SIG-M5 treated with dmso at 0.1 percent for 504 hours (cell line): ENCODE data around the gene DSP.

Experiments used
- DNase-seq: peaks from one replicate; lab custom pipeline; 2025; ENCODE audit not compliant: unreplicated experiment; lab: John Stamatoyannopoulos, UW

The DSP gene

DNA sequence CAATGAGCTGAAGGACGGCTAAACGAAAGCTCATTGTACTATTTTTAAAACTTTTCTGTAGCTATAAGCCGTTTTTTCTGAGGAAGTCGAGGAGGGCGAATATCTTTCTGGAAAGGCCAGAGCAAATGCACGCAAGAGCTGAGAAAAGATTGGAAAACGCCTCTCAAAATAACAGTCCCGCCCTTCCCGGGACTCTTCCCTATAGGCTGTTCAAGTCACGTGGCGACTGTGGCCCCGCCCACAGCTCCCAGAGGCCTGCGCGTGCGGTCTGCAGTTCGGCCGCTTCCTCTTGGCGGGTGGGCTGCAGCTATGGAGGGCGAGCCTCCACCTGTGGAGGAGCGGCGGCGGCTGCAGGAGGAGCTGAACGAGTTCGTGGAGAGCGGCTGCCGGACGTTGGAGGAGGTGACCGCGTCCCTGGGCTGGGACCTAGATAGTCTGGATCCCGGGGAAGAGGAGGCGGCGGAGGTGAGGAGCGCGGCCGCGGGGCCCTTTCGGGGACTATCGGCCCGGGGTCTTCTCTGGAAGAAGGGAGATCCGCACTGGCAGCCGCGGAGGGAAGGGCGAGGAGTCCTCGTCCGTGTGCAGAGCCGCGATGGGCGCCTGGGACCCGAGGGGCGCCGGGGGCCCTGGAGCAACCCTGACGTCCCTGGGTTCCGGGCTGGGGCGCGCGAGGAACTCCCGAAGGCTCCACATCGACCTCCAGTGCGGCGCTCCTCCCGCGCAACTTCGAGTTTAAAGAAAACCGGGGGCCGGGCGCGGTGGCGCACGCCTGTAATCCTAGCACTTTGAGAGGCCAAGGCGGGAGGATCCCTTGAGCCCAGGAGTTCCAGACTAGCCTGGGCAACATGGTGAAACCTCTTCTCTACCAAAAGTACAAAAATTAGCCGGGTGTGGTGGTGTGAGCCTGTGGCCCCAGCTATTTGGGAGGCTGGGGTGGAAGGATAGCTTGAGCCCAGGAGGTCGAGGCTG is 48.8 kb downstream of the DSP start, which contains the start of gene SNRNP48:
Gene SNRNP48 (plus strand): TSS at position 250 of the 969 bp plus-strand sequence. CDS start 60 bp downstream, at position 310.
- DNase-seq = peak; percentile 87

DNA sequence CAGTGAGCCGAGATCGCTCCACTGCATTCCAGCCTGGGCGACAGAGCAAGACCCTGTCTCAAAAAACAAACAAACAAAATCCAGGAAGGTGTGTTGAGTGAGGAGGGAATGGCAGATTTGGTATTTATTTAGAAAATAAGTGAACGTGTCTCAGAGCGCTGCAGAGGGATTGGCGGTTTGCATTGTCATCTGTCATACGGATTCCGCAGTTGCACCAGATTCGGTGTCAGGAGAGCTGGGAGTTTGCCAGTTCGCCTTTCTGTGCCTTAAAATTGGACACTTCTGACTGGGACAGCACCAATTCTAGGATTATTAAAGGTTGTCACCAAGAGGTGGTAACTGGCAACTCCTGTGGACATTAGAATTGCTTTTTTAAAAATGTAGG is 49.4 kb downstream of the DSP start:
- DNase-seq = peak; percentile 13

DNA sequence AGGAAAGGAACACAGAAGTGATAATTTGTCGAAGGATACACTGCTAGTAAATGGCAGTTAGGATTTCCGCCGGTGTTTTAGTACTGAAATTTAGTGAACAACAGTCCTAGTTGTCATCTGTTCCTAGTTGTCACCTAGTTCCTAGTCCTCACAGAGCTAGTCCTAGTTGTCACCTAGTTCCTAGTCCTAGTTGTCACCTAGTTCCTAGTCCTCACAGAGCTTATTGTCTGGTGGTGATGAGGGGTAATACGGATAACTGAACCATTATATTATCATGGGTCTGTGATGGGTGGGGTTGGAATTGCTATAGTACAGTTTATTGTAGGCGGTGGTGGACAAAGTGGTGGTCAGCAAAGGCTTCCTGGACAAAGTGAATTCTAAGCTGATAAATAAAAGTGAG is 50.3 kb downstream of the DSP start:
- no peak for DNase-seq

DNA sequence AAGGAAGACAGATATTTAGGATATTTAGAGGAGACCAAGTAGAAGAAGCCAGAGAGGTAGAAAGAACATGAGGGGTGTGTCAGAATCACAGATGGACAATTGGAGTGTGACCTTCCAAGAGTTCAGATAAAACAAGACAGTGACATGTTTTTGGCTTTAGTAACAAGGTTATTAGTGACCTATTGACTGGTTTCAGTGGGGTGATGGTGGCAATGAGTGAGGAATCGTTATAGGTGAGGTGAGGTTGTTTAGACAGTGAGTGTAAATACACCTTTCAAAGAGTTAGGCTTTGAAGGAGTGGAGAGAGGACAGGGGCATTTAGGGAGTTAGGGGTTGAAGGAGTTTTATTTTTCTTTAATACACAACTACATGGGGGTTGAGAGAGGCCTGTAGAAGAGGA is 51.8 kb downstream of the DSP start:
- DNase-seq = no peak

DNA sequence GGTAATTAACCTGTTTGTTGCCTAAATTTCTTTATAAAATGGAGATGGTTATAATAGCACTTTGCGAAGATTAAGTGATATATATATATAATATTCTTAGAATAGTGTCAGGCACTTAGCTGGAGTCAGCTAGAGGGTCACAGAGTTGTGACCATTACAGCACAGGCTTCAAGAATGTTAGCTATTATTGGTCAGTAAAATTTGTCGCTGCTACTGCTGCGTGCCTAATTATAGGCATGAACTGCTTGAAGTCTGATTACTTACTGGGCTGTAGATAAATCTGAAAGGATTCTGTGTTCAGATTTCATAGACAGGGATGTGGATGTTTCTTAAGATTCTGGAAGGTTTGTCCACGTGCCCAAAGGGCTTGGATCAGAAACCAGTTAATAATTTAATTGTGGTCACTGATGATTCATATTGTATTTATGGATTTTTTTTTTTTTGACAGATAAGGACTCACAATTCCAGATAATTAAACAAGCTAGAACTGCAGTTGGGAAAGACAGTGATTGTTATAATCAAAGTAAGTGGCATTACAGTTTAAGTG is 53.2 kb downstream of the DSP start:
- no peak for DNase-seq

DNA sequence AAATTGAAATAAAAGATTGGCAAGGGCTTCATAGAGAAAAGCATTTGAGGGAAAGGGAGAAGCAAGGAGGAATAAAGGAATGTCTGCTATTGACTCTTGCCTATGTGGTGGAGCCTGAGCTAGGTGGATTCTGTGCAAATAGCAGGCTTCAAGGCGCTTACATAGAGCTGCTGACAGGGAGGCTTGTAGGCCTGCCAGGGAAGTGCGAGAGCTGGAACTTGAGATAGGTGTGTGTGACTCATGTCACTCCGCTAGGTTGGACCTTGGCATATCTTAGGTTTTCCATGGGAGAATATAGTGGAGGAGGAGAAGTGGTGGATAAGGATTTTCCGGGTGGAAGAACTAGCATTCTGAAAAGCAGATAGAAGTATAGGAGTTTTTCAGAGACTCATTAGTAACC is 62.5 kb downstream of the DSP start:
- DNase-seq = no peak

DNA sequence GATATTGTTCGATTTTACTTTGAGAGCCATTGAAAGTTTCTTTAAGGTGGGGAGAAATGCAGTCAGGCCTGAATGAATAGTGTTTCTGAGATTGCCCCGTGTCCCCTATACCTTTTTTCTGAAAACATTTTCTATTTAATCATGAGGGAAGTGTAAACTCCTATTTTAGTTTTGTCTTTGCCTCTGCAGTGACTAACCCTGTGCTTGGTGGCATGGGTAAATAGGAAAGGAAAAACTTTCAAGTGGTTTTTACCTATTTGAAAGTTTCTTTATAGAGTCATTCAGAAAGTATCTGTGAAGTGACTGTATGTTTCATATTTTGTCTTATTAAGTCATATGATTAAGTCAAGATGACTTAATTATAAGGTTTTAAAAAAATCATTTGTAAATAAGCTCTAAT is 63.0 kb downstream of the DSP start:
- DNase-seq = no peak

DNA sequence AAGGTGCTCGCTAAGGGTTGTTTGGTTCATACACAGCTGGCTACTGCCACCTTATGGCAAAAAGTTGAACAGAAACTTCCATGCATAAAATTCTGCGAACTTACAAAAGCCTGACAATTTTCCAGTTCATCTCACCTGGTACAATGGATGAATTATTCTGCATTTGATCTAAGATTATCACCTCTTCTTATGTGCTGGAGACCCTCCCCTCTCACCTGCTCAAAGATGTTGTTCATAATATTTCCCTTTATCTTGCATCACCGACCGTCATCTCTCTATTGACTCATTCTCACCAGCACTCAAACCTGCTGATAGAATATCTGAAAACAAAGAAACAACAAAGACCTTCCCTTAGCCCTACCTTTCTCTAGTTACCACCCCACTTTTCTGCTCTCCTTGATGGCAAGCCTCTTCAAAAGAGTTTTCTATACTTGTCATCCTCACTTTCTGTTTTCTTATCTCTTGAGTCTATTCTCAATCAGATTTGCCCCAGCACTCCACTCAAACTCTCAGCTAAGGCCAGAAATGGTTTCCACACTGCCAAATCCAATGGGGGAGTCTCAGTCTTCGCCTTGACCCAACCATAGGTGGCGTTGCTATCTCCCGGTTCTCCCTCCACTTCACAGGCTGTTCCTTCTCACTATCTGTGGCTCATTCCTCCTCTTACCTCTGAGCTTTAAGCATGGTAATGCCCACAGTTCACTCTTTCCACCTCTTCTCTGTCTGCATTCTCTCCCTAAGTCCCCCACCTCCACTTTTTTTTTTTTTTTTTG is 74.3 kb downstream of the DSP start:
- DNase-seq = peak; percentile 25

DNA sequence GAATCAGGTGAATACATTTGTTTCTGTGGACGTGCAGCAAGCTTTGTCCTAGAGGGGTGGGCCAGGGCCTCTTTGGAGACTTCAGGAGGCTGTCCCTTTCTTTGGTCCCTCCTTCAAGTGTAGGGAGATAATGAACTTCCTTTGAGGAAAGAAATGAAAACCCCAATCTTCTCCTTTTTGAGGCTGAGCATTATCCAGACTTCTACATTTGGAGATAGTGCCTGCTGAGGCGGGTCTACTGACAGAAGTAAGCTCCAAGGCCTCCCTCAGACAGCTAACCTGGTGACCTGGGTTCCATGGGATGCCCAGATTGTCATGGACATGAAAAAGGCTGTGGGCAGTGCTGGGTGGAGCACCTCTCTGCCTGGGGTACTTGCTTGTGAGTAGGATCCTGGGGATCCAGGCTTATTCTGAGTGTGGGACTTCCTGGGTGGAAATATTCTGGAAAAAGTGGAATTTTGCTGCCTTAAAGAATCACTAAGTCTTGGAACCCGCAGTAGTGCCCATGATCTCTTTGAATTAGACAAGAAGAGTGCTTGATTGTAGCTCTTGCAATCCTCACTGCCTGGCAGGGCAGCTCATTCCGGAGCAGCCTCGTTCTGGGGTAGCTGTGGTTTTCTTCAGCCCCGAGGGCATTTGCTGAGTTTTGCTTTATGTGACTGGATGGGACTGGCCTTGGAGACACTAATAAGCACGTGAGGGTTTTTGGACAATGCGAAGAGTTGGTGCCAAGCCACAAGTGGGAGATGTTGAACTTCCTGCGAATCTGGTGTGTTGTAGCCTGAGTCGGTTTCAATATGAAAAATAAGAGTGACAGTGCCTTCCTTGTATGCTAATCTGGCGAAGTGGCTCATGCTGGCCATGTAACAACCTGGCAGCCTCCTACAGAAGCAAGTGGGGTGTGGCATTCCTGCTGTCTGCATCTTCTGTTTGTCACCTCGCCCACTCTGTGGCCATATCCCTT is 76.6 kb downstream of the DSP start:
- DNase-seq = peak; percentile 76

DNA sequence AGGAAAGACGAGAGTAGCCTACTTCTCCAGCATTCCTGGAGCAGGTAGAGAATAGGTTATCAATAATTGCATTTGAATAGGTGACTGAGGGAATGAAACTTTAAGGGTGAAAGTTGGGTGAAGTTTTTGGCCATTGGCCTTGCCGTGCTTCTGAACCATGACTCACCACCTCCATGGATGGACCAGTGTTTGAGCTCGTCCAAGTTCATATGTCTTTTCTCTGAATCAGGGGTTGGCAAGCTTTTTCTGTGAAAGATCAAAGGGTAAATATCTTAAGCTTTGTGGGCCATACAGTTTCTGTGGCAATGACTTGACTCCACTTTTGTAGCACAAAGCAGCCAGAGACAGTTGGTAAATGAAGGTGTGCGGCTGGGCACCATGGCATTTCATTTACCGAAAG is 80.3 kb downstream of the DSP start:
- DNase-seq = no peak

DNA sequence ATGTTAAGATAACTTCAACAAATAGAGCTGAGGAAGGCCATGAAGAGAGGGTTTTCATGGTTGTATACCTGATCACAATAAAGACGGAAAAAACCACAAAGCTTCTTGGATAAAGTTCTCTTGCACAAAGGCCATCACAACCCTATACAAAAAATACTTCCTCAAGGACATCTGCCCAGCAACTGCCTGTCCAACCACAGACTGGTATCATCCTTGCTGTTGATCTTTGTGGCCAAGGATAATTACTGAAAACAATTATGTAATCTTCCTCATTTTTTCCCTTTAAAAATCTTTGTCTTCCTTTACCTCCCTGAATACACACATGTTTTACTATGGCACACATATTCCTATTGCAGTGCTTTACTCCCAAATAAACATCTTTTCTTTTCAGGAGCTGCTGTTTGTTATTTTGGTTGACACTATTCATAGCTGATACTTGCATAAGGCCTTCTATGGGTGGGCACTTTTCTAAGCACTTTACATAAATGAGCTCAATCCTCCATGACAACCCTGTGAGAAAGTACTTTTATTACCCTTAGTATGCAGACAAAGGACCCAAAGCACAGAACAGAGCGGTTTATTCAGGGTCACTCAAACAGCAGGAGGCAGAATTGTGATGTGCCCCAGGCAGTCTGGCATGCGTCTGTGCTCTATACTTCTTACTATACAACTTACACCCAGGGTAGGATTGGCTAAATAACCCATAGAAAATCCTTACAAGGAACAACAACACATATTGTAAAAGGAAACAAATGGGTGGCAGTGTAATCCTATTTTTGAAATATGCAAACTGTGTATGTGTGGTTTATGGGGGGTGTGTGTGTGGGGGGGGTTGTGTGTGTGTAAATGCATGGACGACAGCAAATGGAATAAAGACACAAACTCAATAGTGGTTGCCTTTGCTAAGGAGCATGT is 83.6 kb downstream of the DSP start:
- DNase-seq = peak; percentile 25

DNA sequence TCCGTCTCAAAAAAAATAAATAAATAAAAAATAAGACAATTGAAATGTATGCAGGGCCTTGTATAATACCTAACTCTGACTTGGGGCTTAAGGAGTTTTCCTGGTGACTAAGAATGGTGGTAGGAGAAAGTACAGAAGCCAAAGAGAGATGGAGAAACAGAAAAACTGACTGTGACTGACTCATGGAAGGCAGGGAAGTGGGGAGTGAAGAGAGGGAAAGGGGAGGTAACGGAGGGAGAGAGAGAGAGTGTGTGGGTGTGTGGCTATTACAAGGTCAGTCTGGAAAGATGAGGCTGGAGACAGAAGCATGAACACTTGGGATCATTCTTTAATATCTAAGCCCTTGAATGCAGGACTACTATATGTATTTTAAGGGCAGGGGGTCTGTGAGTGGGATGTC is 87.0 kb downstream of the DSP start:
- no peak for DNase-seq

DNA sequence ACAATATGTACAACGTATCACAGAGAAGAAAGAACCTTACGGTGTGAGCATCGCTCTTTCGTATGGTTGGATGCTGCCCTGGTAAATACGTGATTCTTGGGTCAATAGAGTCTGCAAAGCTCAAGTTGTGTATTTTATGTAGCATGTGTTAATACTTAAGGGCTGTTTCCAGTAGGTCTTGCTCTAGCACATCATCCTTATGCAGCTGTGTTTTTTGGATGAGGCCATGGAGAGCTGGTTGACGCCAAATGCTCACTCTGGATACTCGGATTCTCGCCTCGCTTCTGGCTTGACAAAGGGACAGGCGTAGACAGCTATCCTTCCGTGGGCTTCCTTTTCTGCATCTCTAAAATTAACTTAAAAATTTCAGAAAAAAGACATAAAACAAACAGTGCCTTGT is 87.4 kb downstream of the DSP start:
- no peak for DNase-seq

DNA sequence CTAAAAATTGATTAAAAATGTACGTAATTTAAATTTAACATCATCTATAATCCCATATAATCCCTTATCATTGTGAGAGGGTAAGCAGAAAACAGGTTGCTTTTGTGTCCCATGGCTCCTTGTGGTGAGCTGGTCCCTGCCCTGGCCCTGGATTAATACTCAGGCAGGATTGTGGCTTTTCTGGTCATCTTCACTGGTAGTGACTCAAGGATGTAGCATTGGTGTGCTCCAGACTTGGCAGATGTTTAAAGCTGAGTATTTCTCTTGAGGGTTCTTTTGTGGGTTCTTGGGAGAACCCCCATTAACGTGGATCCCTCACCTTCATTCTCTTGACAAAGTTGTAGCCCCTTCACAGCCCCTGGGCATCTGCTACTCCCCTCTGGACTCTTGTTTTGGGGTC is 87.8 kb downstream of the DSP start:
- DNase-seq = no peak

DNA sequence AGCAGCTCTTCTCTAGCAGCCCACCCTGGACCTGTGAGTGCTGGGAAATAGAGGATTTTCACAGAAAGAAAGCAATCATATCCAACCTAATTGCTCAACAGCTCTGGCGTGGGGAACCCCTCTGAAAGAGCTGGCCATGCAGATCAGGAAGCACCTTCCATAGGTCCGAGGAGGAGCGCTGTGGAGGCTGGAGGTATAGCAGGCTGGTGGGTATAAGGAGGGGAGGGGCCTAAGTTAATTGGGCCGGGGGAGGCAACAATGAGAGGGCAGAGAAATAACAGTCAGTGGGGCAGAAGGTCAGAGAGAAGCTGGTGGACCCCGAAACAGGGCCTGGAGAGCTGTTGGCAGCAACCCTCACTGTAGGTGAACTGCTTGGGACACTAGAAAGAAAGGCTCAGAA is 89.3 kb downstream of the DSP start:
- DNase-seq = no peak

DNA sequence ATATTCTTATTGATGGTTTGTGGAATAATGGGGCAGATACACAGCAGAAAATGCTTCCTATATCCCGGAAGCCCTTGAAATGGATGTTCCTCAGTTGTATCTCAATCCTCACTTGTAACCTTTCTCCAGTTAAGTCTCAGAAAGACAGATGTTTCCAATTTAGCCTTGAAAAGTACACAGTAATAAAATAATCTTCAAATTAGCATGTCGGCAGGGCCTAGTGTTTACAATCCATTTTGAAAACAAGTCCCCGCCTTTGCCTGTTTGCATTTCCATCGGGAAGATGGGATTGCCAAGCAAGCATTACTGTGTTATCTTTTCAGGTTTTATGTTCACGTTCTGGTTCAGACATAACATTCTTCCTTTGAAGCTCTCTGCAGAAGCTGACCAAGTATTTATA is 90.0 kb downstream of the DSP start:
- DNase-seq = no peak

DNA sequence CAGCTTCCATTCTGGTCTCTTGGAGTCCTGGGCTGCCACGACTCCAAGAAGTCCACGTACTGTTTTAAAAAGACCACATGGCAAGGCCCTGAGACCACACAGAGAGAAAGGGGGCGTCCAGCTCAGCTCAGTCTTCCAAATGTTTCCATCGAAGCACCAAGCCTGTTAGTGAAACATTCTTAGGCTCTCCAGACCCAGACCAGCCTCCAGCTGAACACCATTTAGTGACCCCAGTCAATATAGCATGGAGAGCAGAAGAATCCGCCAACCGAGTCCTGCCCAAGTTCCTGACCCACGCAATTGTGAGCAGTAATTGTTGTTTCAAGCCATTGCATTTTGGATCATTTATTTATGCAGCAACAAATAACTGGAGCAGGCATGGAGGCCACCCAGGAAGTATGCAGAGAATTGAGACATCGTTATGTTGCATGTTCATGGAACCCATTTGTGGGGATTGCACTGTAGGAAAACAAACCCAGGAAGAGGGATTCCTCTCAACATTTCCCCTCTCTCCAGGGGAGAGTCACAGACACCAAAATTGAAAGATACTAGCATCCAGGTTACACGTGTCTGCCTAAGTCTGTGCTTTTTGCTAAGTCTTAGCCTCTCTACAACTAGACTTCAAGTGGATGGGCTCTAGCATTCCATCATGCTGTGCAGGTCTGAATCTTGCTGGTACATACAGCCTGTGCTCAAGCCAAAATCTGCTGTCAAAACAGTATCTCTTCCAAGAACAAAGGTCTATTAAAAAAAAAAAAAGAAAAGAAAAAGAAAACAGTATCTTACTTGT is 91.2 kb downstream of the DSP start:
- DNase-seq = no peak

DNA sequence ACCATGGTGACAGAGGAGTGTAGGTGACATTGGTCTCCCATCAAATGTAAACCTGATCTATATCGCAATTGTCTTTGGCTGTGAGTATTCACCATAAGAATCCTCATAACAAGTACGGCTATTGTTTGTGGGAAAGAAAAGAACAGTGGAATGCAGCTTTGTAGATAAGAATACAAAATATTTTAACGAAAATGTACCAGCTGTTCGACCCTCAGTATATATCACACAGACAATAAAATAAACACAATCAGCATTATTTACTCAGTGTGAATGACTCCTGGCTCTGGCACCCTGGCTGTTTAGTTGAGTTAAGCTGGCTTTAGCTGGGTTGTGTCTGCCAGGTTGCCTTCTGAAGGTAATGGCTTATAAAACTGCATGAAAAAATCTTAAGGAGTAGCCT is 91.9 kb downstream of the DSP start:
- no peak for DNase-seq

DNA sequence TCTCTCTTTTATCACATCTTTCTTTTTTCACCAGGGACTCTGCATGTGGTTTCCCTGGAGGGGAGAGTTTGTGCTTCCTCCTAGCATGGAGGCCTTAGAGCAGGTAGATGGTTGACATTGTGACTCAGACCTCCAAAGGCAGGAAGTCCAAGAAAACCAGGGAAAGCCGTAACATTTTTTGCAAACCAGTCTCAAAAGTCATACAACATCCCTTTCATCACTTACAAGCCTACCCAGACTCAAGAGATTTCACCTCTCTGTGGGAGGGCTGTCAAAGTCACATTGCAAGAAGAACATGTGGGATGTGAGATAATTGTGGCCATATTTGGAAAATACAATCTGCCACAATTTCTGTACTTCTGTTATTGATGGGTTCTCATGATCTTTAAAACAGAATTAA is 94.7 kb downstream of the DSP start:
- no peak for DNase-seq
